HepG2 (cell line): ENCODE data around the gene CHN1. TPM values are rescaled to one million over a fixed set of nuclear protein-coding genes. Genes with fewer than 3 reads are reported as not detected.

Source experiments
- CERS6 ChIP-seq: sonication (generic); formaldehyde crosslinking; IDR thresholded peaks from 2 replicates; pipeline ENCODE4 v1.5.0; 2020; ENCODE audit warnings: missing genetic modification reagents
- EZH2 ChIP-seq: conservative IDR thresholded peaks from 2 replicates; pipeline ENCODE4 v1.6.1; 2012; ENCODE audit warnings: mild to moderate bottlenecking, low read depth, low read length, moderate library complexity
- HINFP ChIP-seq: sonication (generic); formaldehyde crosslinking; IDR thresholded peaks from 2 replicates; pipeline ENCODE4 v1.4.0; 2020; ENCODE audit warnings: low read depth, mild to moderate bottlenecking, missing genetic modification reagents
- HMG20B ChIP-seq: conservative IDR thresholded peaks from 2 replicates; pipeline ENCODE4 v1.6.1; 2016; ENCODE audit warnings: missing genetic modification reagents, missing compliant biosample characterization
- TGIF2 ChIP-seq: IDR thresholded peaks from 2 replicates; pipeline ENCODE4 v1.6.1; 2016; ENCODE audit warnings: control low read depth, missing compliant biosample characterization
- ZNF30 ChIP-seq: sonication (generic); formaldehyde crosslinking; IDR thresholded peaks from 2 replicates; pipeline ENCODE4 v1.5.0; 2020; ENCODE audit warnings: mild to moderate bottlenecking, missing genetic modification reagents
- ZNF318 ChIP-seq: sonication (generic); formaldehyde crosslinking; IDR thresholded peaks from 2 replicates; pipeline ENCODE4 v1.4.0; 2020; ENCODE audit warnings: mild to moderate bottlenecking, missing genetic modification reagents
- ZNF556 ChIP-seq: sonication (generic); formaldehyde crosslinking; IDR thresholded peaks from 2 replicates; pipeline ENCODE4 v1.4.0; 2020; ENCODE audit warnings: mild to moderate bottlenecking, missing genetic modification reagents, borderline replicate concordance
- ZNF564 ChIP-seq: sonication (generic); formaldehyde crosslinking; IDR thresholded peaks from 2 replicates; pipeline ENCODE4 v1.8.1; 2023; ENCODE audit warnings: mild to moderate bottlenecking, missing genetic modification reagents
- polyA plus RNA-seq, 8 experiments: library from polyadenylated mRNA; depleted of rRNA in 3 of 8; stranded (reverse) in 7 of 8; unstranded in 1 of 8; fragments of >200 nt; fragmentation: Illumina TruSeq in 4 of 8; extraction: Trizol in 4 of 8; gene quantifications; 2 replicates each; pipeline versions ENCODE4 v1.2.1 to v1.2.3, GENCODE V29; 2011 to 2016; ENCODE audit warnings: low read depth in 4 of 8, missing spikeins in 1 of 8, mixed read lengths in 1 of 8; ENCODE audit not compliant: insufficient read depth in 1 of 8
- total RNA-seq, 5 experiments: library from RNA; depleted of rRNA; stranded (reverse); fragments of >200 nt; fragmentation: Illumina TruSeq; extraction: Trizol; gene quantifications; 2 replicates each; pipeline ENCODE4 v1.2.3, GENCODE V29; 2016; ENCODE audit warnings: low read depth in 1 of 5

Gene CHN1
- total and polyA plus RNA-seq, 2 of the 13 experiments (the other 11 are each of a cell fraction or from before 2014, with no cell fraction given), result 2.8 to 3.5 TPM

- TF ChIP-seq ZNF318 (no peak), TGIF2 (CRISPR knock-in tag) (no peak), EZH2 (no peak), CERS6 (no peak), ZNF556 (CRISPR knock-in tag) (no peak), HMG20B (no peak), HINFP (CRISPR knock-in tag) (no peak), ZNF564 (no peak), ZNF30 (CRISPR knock-in tag) (no peak)
Measured at GRCh38 chr2:174794851-174795374, 210.3 kb downstream of the CHN1 start (continued).
